K562 (cell line): ENCODE data around the gene KRT77. TPM values are rescaled to one million over a fixed set of nuclear protein-coding genes. Genes with fewer than 3 reads are reported as not detected.
"Not testable (repeated sequence)": the region's sequence is repeated elsewhere in the genome, so short reads cannot be mapped to it uniquely, and the experiment has no call there.

ENCODE experiments used
- ATAC-seq: fragments of 200-7000 bp; cut with Tn5 transposase; 3 replicates; pipeline ENCODE4 v1.9.1; 2020; ENCODE audit warnings: moderate library complexity
- BruUV-seq: library from RNA; stranded (reverse); fragments of 400-500 nt; replicated peaks from 2 replicates; lab custom pipeline; 2021; lab: Mats Ljungman, UMichigan
- CTCF ChIA-PET: fragments of 300-600 bp; formaldehyde crosslinking; extraction: SDS; loops from one replicate; lab custom pipeline; 2021; ENCODE audit warnings: low intra/inter-chr PET ratio; lab: Yijun Ruan, JAX
- POLR2A ChIA-PET: fragments of 300-600, 350-650 bp; sonication (Branson Sonifier 250); formaldehyde crosslinking; extraction: SDS; loops from one replicate; lab custom pipeline; 2021; ENCODE audit warnings: antibody characterized with exemption, inconsistent platforms; lab: Yijun Ruan, JAX
- DNase-seq, 4 experiments: peaks; one replicate each; pipeline versions ENCODE4 v3.0.0 to v3.0.0-alpha.2; 2011 to 2018; ENCODE audit warnings: low spot score in 3 of 4, mixed read lengths in 3 of 4; ENCODE audit errors: extremely low read depth in 1 of 4
- FAIRE-seq: peaks from 2 replicates; lab custom pipeline; 2011; peaks lifted over from hg19 to GRCh38; lab: Jason Lieb, UNC
- H2AFZ ChIP-seq: 2 replicates; pipeline ENCODE4 v1.6.0; 2011; ENCODE audit warnings: low read depth, low read length, control low read depth, inconsistent platforms
- H3K27ac ChIP-seq: fragments of 200-600 bp; 3 replicates; pipeline ENCODE4 v1.8.0; 2011; ENCODE audit warnings: low read depth, mild to moderate bottlenecking, control low read depth, inconsistent platforms, low read length, moderate library complexity, mixed read lengths; ENCODE audit errors: extremely low read depth
- H3K27me3 ChIP-seq, 2 experiments: fragments of 300-600 bp in 1 of 2; 2 replicates in 1 of 2; 3 replicates in 1 of 2; pipeline versions ENCODE4 v1.6.0 to v1.8.0; 2011; ENCODE audit warnings: inconsistent platforms in 2 of 2, low read length in 2 of 2, mild to moderate bottlenecking in 1 of 2, mixed read lengths in 1 of 2, moderate library complexity in 1 of 2; ENCODE audit not compliant: control insufficient read depth in 2 of 2, insufficient read depth in 2 of 2
- H3K36me3 ChIP-seq: fragments of 300-600 bp; 3 replicates; pipeline ENCODE4 v1.8.0; 2011; ENCODE audit warnings: mild to moderate bottlenecking, low read length, inconsistent platforms; ENCODE audit not compliant: control insufficient read depth, insufficient read depth
- H3K4me1 ChIP-seq, 2 experiments: fragments of 200-600 bp in 1 of 2; replicated peaks in 1 of 2; 2 replicates in 1 of 2; 3 replicates in 1 of 2; pipeline versions ENCODE4 v1.5.1 to v1.8.0; 2011; ENCODE audit warnings: inconsistent platforms in 2 of 2, low read length in 2 of 2, mild to moderate bottlenecking in 1 of 2, mixed read lengths in 1 of 2, moderate library complexity in 1 of 2; ENCODE audit not compliant: control insufficient read depth in 2 of 2, insufficient read depth in 2 of 2
- H3K4me2 ChIP-seq: 2 replicates; pipeline ENCODE4 v1.6.1; 2011; ENCODE audit warnings: low read length, control low read depth, inconsistent platforms, mixed read lengths; ENCODE audit not compliant: insufficient read depth
- H3K4me3 ChIP-seq: fragments of 200-600 bp; sonication (generic), shearing (Covaris generic); 2 replicates; pipeline ENCODE4 v1.5.1; 2016; ENCODE audit warnings: control low read depth, inconsistent platforms
- H3K79me2 ChIP-seq: fragments of 200-600 bp; 3 replicates; pipeline ENCODE4 v1.8.0; 2011; ENCODE audit warnings: low read length, inconsistent platforms; ENCODE audit not compliant: control insufficient read depth, insufficient read depth
- H3K9ac ChIP-seq, 2 experiments: 2 replicates each; pipeline versions ENCODE4 v1.6.0 to v1.6.1; 2011; ENCODE audit warnings: low read depth in 2 of 2, low read length in 2 of 2, control low read depth in 1 of 2, inconsistent platforms in 1 of 2, mild to moderate bottlenecking in 1 of 2, mixed read lengths in 1 of 2; ENCODE audit not compliant: insufficient read depth in 1 of 2
- H3K9me1 ChIP-seq: one replicate; pipeline ENCODE4 v1.6.0; 2011; ENCODE audit warnings: inconsistent platforms, mild to moderate bottlenecking, low read length, moderate library complexity; ENCODE audit not compliant: control insufficient read depth, insufficient read depth
- H3K9me3 ChIP-seq: replicated peaks from 2 replicates; pipeline ENCODE4 v1.5.1; 2011; ENCODE audit warnings: low read depth, low read length, inconsistent platforms; ENCODE audit not compliant: control insufficient read depth, insufficient read depth
- H4K20me1 ChIP-seq: replicated peaks from 2 replicates; pipeline ENCODE4 v1.6.1; 2011; ENCODE audit warnings: low read length, inconsistent platforms, mixed read lengths; ENCODE audit not compliant: control insufficient read depth, insufficient read depth
- EWSR1 ChIP-seq: fragments of 450-650 bp; IDR thresholded peaks from 2 replicates; pipeline ENCODE4 v1.6.1; 2018; ENCODE audit warnings: borderline replicate concordance, mild to moderate bottlenecking, low read depth, moderate library complexity; ENCODE audit not compliant: partially characterized antibody
- FOXA1 ChIP-seq: fragments of 450-650 bp; IDR thresholded peaks from 2 replicates; pipeline ENCODE4 v1.6.1; 2016; ENCODE audit warnings: mild to moderate bottlenecking, borderline replicate concordance
- NONO ChIP-seq, 2 experiments: fragments of 200-400 bp in 1 of 2; fragments of 450-650 bp in 1 of 2; formaldehyde crosslinking in 1 of 2; IDR thresholded peaks; 2 replicates each; pipeline ENCODE4 v1.6.1; 2017; ENCODE audit warnings: low read depth in 2 of 2, mild to moderate bottlenecking in 2 of 2, moderate library complexity in 2 of 2, low read length in 1 of 2
- POLR3A ChIP-seq: IDR thresholded peaks from 2 replicates; pipeline ENCODE4 v1.6.1; 2011; ENCODE audit warnings: borderline replicate concordance, mild to moderate bottlenecking, moderate library complexity; ENCODE audit not compliant: insufficient read length, insufficient read depth; ENCODE audit errors: extremely low read depth
- TAF15 ChIP-seq: fragments of 200-400 bp; formaldehyde crosslinking; IDR thresholded peaks from 2 replicates; pipeline ENCODE4 v1.6.1; 2017; ENCODE audit warnings: mild to moderate bottlenecking, low read depth, low read length, moderate library complexity
- TRIM24 ChIP-seq, 2 experiments: fragments of 450-650 bp; IDR thresholded peaks; 2 replicates each; pipeline ENCODE4 v1.6.1; 2016
- ZNF444 ChIP-seq: fragments of 250-450 bp; sonication (Bioruptor Pico); IDR thresholded peaks from 2 replicates; pipeline ENCODE4 v1.4.0; 2020; ENCODE audit warnings: mild to moderate bottlenecking, moderate library complexity
- ZNF696 ChIP-seq: fragments of 250-450 bp; sonication (Bioruptor Pico); conservative IDR thresholded peaks from 2 replicates; pipeline ENCODE4 v1.4.0; 2020; ENCODE audit warnings: mild to moderate bottlenecking, moderate library complexity
- WGBS: fragments of 100-300 bp; shearing (Covaris generic); methylation state at CpG from one replicate; pipeline ENCODE4 v1.1.6; 2016; ENCODE audit warnings: low coverage, mixed read lengths; ENCODE audit not compliant: insufficient coverage; ENCODE audit errors: missing lambda C conversion rate; 5-methylcytosine and 5-hydroxymethylcytosine counted together
- in situ Hi-C: fragments of 300-500 bp; cut with MboI; formaldehyde crosslinking; loops from 4 replicates; pipeline ENCODE4 v1.15.0; 2018; ENCODE audit warnings: inconsistent platforms, mixed read lengths
- intact Hi-C: fragments of 100-400 bp; cut with micrococcal nuclease; formaldehyde crosslinking; loops from 2 replicates; pipeline ENCODE4 v1.14.2; 2022
- polyA plus RNA-seq, 8 experiments: library from polyadenylated mRNA; depleted of rRNA in 4 of 8; stranded (reverse) in 5 of 8; unstranded in 3 of 8; fragments of >200 nt; fragmentation: Nextera tagmentation in 2 of 8; fragmentation: Illumina TruSeq in 1 of 8; extraction: Ambion mirVana in 2 of 8; extraction: Trizol in 1 of 8; gene quantifications; 2 replicates each; pipeline versions ENCODE4 v1.2.1 to v1.2.3, GENCODE V29; 2011 to 2014; ENCODE audit warnings: inconsistent platforms in 1 of 8, missing spikeins in 1 of 8
- total RNA-seq, 7 experiments: library from RNA; depleted of rRNA in 6 of 7; stranded (reverse); fragments of >200 nt in 6 of 7; fragmentation: Illumina TruSeq in 2 of 7; extraction: Trizol in 2 of 7; gene quantifications; 2 replicates each; pipeline versions ENCODE4 v1.2.1 to v1.2.3, GENCODE V29; 2011 to 2021; ENCODE audit warnings: low replicate concordance in 1 of 7
- TF ChIP-seq, protein P1 (sequence below): sonication (generic); IDR thresholded peaks from 2 replicates; pipeline ENCODE4 v1.6.1; 2016

The KRT77 gene
- total and polyA plus RNA-seq, 9 of the 15 experiments (the other 6 are each of a cell fraction or from before 2014, with no cell fraction given), result not detected

DNA sequence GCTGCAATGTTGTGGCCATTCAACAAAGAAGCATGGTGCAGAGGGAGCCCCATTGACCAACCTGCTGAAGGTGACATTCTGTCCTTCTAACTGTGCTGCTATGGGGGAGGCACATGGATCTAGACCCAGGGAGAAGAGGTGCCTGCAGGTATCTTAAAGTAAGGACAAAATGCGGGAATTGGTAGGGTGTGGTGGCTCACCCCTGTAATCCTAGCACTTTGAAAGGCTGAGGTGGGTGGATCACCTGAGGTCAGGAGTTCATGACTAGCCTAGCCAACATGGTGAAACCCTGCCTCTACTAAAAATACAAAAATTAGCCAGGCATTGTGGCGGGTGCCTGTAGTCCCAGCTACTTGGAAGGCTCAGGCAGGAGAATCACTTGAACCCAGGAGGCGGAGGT lies 33.4 kb downstream of the KRT77 start:
- FAIRE-seq, H2AFZ ChIP-seq, POLR2A ChIA-PET, BruUV-seq, CTCF ChIA-PET, H4K20me1 ChIP-seq, DNase-seq, H3K79me2 ChIP-seq, H3K9ac ChIP-seq, H3K27ac ChIP-seq, intact Hi-C loops, H3K4me1 ChIP-seq, H3K4me3 ChIP-seq, H3K9me1 ChIP-seq, H3K27me3 ChIP-seq, in situ Hi-C loops, H3K9me3 ChIP-seq, H3K36me3 ChIP-seq, ATAC-seq, H3K4me2 ChIP-seq: not testable (repeated sequence)
- whole genome bisulfite sequencing, result 58% methylated on average over 3 of the region's 3 CpGs

DNA sequence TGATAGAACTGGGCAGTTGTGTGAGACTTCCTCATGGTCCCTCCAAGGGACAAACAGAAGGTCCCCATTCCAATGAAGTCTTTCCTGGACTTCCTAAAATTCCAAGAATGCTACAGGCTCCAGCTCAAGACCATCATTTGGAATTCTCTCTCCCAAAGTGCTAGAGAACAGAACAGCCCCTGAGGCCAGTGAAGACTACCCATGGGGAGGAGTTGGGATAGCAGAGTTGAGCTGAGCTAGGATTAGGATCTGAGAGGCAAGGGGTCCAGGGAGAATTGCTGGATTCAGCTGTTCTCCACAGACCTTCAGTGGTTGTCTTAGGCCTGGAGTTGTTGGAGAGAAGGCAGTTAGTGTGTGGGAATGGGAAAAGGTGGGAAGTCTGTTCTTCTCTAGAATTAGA lies 33.9 kb downstream of the KRT77 start:
- CTCF ChIA-PET, result no interaction called here
- no peak overlapping the region for H3K4me2 ChIP-seq

More for the DNA sequence above, 33.9 kb downstream of the KRT77 start:
- no peaks in the 10 kb centered on the region for H3K36me3 ChIP-seq
- H4K20me1 ChIP-seq, result no peaks in the 10 kb centered on the region
- no peak for DNase-seq
- ATAC-seq, result no peak
- no peak overlapping the region for H3K9ac ChIP-seq
- H3K4me1 ChIP-seq, result no peaks in the 10 kb centered on the region; a peak in 1 of 5 replicates
- no peaks in the 10 kb centered on the region for H3K9me1 ChIP-seq
- no peak overlapping the region for H2AFZ ChIP-seq
- TF ChIP-seq NONO (IDR thresholded peaks at IDR 0.05; ENCODE audit: low read depth in 2 of 2, low read length in 1 of 2), result no peak
- TF ChIP-seq ZNF696 (CRISPR knock-in tag), result no peak
- TF ChIP-seq, protein P1, sequence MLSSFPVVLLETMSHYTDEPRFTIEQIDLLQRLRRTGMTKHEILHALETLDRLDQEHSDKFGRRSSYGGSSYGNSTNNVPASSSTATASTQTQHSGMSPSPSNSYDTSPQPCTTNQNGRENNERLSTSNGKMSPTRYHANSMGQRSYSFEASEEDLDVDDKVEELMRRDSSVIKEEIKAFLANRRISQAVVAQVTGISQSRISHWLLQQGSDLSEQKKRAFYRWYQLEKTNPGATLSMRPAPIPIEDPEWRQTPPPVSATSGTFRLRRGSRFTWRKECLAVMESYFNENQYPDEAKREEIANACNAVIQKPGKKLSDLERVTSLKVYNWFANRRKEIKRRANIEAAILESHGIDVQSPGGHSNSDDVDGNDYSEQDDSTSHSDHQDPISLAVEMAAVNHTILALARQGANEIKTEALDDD, result no peak
- no peak for TF ChIP-seq EWSR1
- TF ChIP-seq POLR3A, result no peak
- no peak for TF ChIP-seq TAF15
- no peak for TF ChIP-seq FOXA1
- TF ChIP-seq TRIM24 (IDR thresholded peaks at IDR 0.05), result no peak
- no peak for TF ChIP-seq ZNF444 (CRISPR knock-in tag)
- no peaks in the 10 kb centered on the region for H3K9me3 ChIP-seq
- intact Hi-C loops, result no loop called here
- H3K79me2 ChIP-seq, result no peaks in the 10 kb centered on the region
- BruUV-seq, result no TSS peak
- no peak overlapping the region for H3K27ac ChIP-seq
- H3K4me3 ChIP-seq, result no peak overlapping the region
- POLR2A ChIA-PET, result no interaction called here
- H3K27me3 ChIP-seq, result no peaks in the 10 kb centered on the region; a peak in 1 of 5 replicates
- in situ Hi-C loops, result no loop called here
- FAIRE-seq, result no peak
